NCI-H510A (cell line): Measurements from ENCODE around the gene ASMT.
"Not testable (repeated sequence)": the region's sequence is repeated elsewhere in the genome, so short reads cannot be mapped to it uniquely, and the experiment has no call there.

Source experiments
- DNase-seq: peaks from one replicate; lab custom pipeline; 2025; lab: John Stamatoyannopoulos, UW

ASMT gene

GRCh38 chrX:1597345-1598020, 17.4 kb upstream of the ASMT start:
- no peak for DNase-seq

DNA sequence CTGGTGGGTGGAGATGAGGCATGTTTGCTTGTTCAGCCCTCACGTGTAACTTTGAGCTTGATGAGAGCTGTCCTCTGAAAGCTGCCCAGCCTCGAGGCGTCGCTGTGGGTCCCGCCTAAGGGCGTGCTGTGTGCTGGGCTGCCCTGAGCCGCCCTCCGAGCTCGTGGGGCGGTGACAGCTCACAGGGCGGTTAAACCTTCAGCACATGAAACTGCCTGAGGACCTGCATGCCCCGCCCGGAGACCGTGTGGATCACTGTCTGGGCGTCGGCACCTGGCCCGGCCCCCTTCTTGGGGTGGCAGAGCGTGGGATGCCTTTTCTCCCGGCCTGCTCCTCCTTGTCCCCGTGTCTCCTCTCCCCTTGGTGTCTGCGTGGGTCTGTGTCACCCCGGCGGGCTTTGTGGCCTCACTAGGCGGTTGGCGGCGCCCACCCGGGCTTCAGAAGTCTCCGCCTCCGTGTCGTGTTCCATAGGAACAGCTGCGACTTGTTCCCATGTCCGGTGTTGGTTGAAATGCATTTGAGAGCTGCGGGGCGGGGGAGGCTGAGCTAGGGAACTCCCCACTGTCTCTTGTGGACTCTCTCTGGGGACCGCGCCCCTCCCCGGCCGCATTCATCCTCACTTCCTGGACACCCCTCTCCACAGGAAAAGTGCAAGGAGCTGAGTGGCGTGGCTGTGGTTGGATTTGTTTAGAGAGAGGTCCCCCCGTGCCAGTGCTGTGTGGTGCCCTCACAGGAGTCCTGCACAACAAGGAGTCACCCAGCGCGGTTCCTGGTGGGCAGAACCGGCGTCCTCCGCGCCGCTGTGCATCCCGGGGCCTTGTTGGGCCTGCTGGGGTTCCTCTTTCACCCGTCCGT, 16.6 kb upstream of the ASMT start:
- DNase-seq, result no peak

DNA sequence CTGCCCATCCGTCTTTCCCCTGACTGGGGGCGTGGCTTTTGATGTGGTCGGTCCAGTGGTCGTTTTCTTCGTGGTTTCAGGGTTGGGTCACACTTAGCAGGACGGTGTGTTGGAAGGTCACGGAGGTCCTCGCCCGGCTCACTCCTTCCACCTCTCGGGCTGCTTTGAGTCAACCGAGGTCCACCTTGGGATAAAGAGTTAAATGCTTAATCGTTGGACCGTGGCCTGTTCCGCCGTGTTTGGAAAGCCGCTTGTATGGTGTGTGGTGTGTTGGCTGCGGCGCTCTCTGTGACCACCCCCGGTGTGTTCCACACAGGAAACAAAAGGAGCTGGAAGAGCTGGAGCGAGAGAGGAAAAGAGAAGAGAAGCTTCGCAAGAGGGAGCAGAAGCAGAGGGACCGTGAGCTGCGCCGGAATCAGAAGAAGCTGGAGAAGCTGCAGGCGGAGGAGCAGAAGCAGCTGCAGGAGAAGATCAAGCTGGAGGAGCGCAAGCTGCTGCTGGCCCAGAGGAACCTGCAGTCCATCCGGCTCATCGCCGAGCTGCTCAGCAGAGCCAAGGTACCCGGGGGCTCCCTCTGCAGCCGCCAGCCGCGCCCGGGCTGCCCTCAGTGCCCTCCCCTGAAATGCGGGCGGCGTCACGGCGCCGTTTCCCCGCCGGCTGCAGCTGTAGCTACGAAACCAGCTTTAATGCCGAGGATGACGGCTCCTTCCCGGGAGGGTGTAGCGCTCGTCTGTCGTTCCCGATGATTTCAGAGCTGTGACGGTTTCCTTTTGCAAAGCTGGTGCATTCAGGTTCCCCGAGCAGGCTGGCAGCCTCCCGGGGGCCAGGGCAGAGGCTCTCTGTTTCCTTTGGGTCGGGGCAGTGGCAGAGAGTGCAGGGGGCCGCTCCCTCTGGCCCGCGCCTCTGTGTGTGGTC, 15.7 kb upstream of the ASMT start:
- DNase-seq, result no peak

DNA sequence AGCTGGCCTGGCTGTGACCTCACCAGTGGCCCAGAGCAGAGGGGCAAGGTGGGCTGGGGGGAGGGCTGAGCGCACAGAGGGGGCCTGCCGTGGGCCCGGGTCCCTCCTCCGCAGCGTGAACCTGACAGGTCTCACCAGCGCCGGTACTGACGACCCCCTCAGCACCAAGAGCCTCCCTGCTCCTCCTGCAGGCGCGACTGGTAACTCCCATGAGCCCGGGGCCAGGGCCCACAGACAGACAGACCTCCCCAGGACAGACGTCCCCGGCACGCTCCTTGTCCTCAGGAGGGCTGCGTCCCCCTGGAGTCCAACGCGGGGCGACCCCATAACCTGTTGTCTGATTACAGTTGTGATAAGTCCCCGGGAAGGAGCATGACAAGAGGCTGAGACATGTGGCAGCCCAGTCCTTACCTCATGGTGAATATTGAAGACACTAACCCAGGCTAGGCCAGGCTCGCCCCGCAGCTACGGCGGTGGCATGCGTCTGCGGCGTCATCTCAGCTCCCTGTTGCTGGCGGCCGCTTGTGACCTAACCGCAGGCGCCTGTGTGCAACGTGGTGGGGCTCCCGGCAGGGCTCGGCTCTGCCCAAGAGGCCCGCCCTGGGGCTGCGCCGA, 15.0 kb upstream of the ASMT start:
- no peak for DNase-seq

GRCh38 chrX:1600406-1601050, 14.3 kb upstream of the ASMT start:
- DNase-seq, result no peak

DNA sequence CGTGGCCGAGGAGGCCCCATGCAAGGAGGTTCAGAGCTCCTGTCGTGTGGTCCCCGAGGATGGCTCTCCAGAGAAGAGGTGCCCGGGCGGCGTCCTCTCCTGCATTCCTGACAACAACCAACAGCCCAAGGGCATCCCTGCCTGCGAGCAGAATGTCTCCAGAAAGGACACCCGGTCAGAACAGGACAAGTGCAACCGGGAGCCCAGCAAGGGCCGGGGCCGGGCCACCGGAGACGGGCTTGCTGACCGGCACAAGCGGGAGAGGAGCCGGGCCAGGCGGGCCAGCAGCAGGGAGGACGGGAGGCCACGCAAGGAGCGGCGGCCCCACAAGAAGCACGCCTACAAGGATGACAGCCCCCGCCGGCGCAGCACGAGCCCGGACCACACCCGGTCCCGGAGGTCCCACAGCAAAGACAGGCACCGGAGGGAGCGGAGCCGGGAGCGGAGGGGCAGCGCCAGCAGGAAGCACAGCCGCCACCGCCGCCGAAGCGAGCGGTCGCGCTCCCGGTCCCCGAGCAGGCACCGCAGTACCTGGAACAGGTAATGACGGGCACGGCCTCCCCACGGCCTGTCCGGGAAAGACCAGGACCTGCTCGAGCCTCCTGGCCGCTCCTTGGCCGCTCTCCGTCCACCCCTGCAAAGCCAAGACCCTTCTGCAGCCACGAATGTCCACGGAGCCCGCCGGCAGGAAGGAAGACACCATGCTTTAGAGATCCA, 13.7 kb upstream of the ASMT start:
- no peak for DNase-seq

DNA sequence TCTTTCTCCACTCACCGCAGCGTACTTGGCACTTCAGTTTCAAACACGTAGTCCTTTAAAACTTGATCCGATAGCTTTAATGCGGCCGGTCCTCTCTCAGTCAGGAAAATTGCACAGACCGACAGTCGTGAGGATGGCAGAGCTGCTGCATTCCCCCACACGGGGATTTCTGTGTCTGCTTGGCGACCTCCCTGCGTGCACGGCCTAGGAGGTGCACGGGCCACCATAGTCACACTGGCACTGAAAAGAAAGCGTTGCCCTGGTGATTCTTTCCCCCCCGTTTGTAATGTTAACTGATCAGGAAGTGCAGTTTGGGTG, 13.1 kb upstream of the ASMT start:
- no peak for DNase-seq

DNA sequence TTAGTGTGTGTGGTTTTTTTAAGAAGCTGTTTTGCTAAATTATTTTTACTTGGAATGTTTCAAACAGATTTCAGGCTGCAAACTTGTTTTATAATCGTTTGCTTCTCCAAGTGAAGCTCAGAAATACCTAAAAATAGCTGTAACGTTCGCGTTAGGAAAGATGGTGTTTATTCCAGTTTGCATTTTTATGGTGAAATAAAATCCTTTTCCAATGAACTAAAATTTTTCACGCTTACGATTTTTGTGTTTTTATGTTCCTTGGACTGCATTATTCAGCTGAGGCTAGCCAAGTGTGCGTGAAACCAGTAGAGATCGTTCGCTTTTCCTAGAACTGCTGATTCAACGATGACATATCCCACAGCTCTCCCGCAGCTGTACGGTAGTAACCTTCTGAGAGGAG, 12.6 kb upstream of the ASMT start:
- no peak for DNase-seq

GRCh38 chrX:1606496-1606895, 8.4 kb upstream of the ASMT start:
- DNase-seq, result no peak

- DNase-seq, result no peak
Observed at GRCh38 chrX:1609311-1609710, 5.5 kb upstream of the ASMT start.

DNA sequence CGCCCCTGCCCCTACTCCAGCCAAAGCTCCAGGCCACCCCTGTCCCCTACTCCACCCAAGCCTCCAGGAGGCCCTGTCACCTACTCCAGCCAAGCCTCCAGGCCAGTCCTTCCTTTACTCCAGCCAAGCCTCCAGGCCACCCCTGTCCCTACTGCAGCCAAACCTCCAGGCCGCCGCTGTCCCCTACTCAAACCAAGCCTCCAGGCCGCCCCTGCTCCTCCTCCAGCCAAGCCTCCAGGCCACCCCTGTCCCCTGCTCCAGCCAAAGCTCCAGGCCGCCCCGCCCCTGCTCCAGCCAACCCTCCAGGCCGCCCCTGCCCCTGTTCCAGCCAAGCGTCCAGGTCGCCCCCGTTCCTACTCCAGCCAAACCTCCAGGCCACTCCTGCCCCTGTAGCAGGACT, 5.1 kb upstream of the ASMT start:
- no peak for DNase-seq

DNA sequence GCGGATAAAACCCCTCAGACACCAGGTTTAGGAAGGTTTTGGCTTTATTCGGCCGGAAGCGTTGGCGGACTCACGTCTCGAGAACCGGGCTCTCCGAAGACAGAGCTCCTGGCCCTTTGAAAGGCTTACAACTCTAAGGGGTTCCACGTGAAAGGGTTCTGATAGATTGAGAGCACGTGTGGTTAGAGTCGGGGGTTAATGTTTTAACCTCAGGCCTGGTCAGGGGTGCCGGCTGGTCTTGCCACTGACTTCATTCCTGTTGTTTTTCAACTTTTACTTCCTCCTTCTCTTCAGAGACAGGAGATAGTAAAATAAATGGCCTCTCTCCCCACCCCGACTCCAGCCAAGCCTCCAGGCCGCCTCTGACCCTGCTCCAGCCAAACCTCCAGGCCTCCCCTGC, 4.7 kb upstream of the ASMT start:
- no peak for DNase-seq

DNA sequence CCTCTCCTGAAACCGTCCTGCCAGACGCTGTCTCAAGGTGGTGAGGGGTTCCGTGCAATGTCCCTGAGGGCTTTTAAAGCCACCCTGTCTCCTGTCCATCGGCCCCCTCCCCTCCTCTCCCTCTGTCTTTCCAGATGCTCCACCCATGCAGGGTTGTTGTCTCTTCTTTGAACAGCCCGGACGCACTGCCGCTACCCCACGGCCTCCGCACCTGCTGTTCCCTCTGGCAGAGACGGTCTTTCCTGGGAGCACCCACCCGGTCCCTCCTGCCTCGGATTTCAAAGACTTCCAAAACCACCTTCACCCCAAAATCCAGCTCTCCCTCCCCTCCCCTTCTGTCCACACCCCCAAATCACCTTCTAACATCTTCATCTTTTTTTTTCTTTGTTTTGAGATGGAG, 4.1 kb upstream of the ASMT start:
- DNase-seq, result no peak

- no peak for DNase-seq
Observed at GRCh38 chrX:1612641-1613286, 2.1 kb upstream of the ASMT start.

GRCh38 chrX:1618689-1619088, 3.8 kb downstream of the ASMT start:
- no peak for DNase-seq

DNA sequence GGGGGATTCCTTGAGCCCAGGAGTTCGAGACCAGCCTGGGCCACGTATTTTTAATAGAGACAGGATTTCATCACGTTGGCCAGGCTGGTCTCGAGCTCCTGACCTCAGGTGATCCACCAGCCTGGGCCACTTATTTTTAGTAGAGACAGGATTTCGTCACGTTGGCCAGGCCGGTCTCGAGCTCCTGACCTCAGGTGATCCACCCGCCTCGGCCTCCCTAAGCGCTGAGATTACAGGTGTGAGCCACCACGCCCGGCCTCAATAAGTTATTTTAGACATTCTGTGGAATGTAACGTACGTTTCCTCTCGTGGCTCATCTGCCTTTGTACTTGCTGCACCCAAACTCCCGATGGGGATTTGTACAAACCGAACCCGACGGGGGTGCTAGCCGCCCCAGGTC, 8.8 kb downstream of the ASMT start:
- no peak for DNase-seq

DNA sequence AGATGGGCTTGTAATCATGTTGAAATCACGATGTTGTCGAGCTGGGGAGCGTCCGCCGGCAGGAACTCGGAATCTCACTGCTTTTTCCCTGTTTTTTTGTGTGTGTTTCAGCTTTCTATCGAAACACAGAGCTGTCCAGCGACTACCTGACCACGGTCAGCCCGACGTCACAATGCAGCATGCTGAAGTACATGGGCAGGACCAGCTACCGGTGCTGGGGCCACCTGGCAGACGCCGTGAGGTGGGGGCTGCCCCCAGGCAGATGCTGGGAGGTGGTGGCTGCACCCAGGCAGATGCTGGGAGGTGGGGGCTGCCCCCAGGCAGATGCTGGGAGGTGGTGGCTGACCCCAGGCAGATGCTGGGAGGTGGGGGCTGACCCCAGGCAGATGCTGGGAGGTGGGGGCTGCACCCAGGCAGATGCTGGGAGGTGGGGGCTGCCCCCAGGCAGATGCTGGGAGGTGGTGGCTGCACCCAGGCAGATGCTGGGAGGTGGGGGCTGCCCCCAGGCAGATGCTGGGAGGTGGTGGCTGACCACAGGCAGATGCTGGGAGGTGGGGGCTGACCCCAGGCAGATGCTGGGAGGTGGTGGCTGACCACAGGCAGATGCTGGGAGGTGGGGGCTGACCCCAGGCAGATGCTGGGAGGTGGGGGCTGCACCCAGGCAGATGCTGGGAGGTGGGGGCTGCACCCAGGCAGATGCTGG, 9.4 kb downstream of the ASMT start:
- DNase-seq, result not testable (repeated sequence)

GRCh38 chrX:1624861-1625215, 10.0 kb downstream of the ASMT start:
- DNase-seq, result not testable (repeated sequence)

DNA sequence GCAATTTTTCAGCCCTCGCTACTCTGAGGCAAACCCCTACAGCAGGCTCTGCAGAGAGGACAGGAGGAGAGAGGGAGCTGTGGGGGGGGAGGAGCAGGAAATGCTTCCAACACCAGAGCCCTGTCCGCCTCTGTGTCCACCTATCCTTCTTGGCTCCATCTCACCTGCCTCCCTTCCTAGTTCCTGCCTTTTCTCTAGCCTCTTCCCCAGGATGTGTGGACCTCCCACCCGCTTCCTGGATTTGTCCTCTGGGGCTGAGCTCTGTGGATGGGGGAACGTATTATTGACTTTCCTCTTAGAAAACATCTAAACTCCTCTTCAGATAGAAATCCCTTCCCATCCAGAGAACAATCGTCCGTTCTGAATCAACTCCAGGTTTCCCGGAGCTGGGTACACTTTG, 14.4 kb downstream of the ASMT start:
- no peak for DNase-seq

- no peak for DNase-seq
Observed at GRCh38 chrX:1646009-1646408, 31.1 kb downstream of the ASMT start.
